ENCODE measurements around the gene ACTR2.
A peak's percentile ranks its signal among the peaks of the same experiment; 100 is the strongest.

ACTR2 gene

DNA sequence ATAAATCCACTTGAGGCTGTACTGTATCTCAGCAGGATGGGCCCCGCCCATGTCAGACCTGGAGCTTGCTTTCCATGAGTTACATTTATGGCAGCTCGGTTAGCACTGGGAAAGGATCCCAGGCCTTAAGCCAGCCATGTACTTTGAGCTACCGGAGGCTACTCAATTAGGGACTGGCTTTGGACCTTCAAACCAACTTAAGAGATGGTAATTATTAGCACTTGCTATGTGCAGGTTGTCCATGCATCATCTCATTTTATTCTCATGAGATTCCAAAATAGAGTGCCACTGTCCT lies 64.4 kb downstream of the ACTR2 start:
- TF ChIP-seq, protein P1, sequence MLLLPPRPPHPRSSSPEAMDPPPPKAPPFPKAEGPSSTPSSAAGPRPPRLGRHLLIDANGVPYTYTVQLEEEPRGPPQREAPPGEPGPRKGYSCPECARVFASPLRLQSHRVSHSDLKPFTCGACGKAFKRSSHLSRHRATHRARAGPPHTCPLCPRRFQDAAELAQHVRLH (tag by site-specific recombination; IDR thresholded peaks at IDR 0.05): no peak
- TF ChIP-seq ZBTB17 (tag by site-specific recombination; IDR thresholded peaks at IDR 0.05) (no peak), TRIM28 (IDR thresholded peaks at IDR 0.05; ENCODE audit: borderline replicate concordance, low read length) (0 out of 2 replicates have a peak, but pooled peaks have one; percentile 46)
- Histone ChIP-seq H3K9me3 (ENCODE audit: control insufficient read depth, insufficient read depth, low read depth, low read length) (no peaks in the 10 kb centered on the region), H3K36me3 (ENCODE audit: control insufficient read depth in 2 of 2, insufficient read depth in 1 of 2, low read length in 2 of 2) (no peaks in the 10 kb centered on the region), H3K4me3 (ENCODE audit: low read depth, low read length) (no peak overlapping the region), H3K4me1 (ENCODE audit: control insufficient read depth, insufficient read depth, low read length) (no peaks in the 10 kb centered on the region; the same call in 1 of the 2 replicates), H3K27ac (ENCODE audit: extremely low read depth, low read depth, low read length) (no peak overlapping the region)
- CTCF ChIA-PET: no interaction called here
- POLR2A ChIA-PET: no interaction called here

DNA sequence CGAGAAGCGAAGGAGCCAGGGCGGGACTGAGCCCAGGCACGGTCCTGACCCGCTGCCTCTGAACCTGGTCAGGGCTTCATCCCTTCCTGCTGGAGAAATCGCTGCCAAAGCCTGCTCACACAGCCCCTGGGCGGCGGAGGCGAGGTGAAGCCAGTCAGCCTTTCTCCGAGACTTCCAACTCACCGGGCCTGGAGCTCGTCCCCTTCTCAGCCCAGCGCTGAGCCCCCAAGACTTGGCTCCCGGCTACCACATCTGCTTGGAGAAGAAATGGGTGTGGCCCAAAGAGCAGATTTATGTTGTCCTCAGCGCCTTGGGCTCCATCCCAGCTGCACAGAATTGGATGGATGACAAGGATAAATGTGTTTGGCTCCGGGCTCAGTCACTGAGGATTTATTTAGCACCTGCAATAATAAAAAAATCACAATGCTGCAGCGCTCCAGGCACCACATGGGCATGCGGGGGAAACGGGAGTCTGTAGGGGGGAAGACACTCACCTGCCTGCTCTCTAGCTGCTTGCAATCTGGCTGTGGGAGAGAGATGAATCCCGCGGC lies 64.9 kb downstream of the ACTR2 start:
- H3K4me3 ChIP-seq (ENCODE audit: low read depth, low read length): no peak overlapping the region
- ChIA-PET CTCF (no interaction called here), POLR2A (no interaction called here)
- H3K9me3 ChIP-seq (ENCODE audit: control insufficient read depth, insufficient read depth, low read depth, low read length): no peaks in the 10 kb centered on the region
- H3K36me3 ChIP-seq (ENCODE audit: control insufficient read depth in 2 of 2, insufficient read depth in 1 of 2, low read length in 2 of 2): no peaks in the 10 kb centered on the region
- TF ChIP-seq, protein P2, sequence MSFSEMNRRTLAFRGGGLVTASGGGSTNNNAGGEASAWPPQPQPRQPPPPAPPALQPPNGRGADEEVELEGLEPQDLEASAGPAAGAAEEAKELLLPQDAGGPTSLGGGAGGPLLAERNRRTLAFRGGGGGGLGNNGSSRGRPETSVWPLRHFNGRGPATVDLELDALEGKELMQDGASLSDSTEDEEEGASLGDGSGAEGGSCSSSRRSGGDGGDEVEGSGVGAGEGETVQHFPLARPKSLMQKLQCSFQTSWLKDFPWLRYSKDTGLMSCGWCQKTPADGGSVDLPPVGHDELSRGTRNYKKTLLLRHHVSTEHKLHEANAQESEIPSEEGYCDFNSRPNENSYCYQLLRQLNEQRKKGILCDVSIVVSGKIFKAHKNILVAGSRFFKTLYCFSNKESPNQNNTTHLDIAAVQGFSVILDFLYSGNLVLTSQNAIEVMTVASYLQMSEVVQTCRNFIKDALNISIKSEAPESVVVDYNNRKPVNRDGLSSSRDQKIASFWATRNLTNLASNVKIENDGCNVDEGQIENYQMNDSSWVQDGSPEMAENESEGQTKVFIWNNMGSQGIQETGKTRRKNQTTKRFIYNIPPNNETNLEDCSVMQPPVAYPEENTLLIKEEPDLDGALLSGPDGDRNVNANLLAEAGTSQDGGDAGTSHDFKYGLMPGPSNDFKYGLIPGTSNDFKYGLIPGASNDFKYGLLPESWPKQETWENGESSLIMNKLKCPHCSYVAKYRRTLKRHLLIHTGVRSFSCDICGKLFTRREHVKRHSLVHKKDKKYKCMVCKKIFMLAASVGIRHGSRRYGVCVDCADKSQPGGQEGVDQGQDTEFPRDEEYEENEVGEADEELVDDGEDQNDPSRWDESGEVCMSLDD (tag by site-specific recombination; IDR thresholded peaks at IDR 0.05): no peak
- TF ChIP-seq GLIS1 (tag by site-specific recombination; IDR thresholded peaks at IDR 0.05): peak; percentile 37; the same call in 1 of the 2 replicates
- TF ChIP-seq ZNF433 (tag by site-specific recombination; IDR thresholded peaks at IDR 0.05; ENCODE audit: low read depth): no peak
- H3K27ac ChIP-seq (ENCODE audit: extremely low read depth, low read depth, low read length): no peak overlapping the region
- no peaks in the 10 kb centered on the region; the same call in 1 of the 2 replicates for H3K4me1 ChIP-seq (ENCODE audit: control insufficient read depth, insufficient read depth, low read length)

DNA sequence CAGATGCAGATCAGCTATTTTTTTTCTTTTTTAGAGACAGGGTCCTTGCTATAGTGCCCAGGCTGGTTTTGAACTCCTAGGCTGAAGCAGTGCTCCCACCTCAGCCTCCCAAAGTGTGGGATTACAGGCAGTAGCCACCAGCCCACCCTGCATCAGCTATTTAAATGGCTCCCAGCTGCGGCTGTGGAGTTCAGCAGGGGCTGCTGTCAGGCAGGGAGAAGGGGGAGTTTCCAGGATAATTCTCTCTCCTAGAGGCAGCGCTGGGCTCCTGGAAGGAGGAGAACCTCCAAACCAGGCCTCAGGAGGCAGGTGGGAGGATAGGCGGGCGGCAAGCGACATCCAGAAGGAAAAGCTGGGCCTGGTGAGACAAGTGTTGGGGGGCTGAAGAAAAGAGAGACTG lies 65.7 kb downstream of the ACTR2 start:
- ChIA-PET POLR2A (interaction anchor here (0.7 kb wide), 1 partner anchor 467 kb away, joined by 3 read pairs; no protein-coding TSS in a partner anchor), CTCF (interaction anchor here (0.6 kb wide), 1 partner anchor 1140 kb away, joined by 3 read pairs; no protein-coding TSS in a partner anchor)
- Histone ChIP-seq H3K4me1 (ENCODE audit: control insufficient read depth, insufficient read depth, low read length) (no peaks in the 10 kb centered on the region; the same call in 1 of the 2 replicates), H3K27ac (ENCODE audit: extremely low read depth, low read depth, low read length) (no peak overlapping the region), H3K36me3 (ENCODE audit: control insufficient read depth in 2 of 2, insufficient read depth in 1 of 2, low read length in 2 of 2) (no peaks in the 10 kb centered on the region), H3K9me3 (ENCODE audit: control insufficient read depth, insufficient read depth, low read depth, low read length) (no peaks in the 10 kb centered on the region), H3K4me3 (ENCODE audit: low read depth, low read length) (no peak overlapping the region)
- TF ChIP-seq, protein P3, sequence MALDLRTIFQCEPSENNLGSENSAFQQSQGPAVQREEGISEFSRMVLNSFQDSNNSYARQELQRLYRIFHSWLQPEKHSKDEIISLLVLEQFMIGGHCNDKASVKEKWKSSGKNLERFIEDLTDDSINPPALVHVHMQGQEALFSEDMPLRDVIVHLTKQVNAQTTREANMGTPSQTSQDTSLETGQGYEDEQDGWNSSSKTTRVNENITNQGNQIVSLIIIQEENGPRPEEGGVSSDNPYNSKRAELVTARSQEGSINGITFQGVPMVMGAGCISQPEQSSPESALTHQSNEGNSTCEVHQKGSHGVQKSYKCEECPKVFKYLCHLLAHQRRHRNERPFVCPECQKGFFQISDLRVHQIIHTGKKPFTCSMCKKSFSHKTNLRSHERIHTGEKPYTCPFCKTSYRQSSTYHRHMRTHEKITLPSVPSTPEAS (tag by site-specific recombination; IDR thresholded peaks at IDR 0.05): no peak
- no peak for TF ChIP-seq ZBTB49 (tag by site-specific recombination; IDR thresholded peaks at IDR 0.05; ENCODE audit: low read depth)
- TF ChIP-seq ZNF112 (tag by site-specific recombination; IDR thresholded peaks at IDR 0.05): no peak
- TF ChIP-seq ZNF366 (tag by site-specific recombination; conservative IDR thresholded peaks at IDR 0.05): no peak
- no peak for TF ChIP-seq ZNF596 (tag by site-specific recombination; IDR thresholded peaks at IDR 0.05)
- TF ChIP-seq ZNF423 (tag by site-specific recombination; IDR thresholded peaks at IDR 0.05): no peak
- TF ChIP-seq ZNF501 (tag by site-specific recombination; IDR thresholded peaks at IDR 0.05): no peak
- TF ChIP-seq HOXA7 (CRISPR knock-in tag; IDR thresholded peaks at IDR 0.05; ENCODE audit: borderline replicate concordance): no peak
- TF ChIP-seq, protein P4, sequence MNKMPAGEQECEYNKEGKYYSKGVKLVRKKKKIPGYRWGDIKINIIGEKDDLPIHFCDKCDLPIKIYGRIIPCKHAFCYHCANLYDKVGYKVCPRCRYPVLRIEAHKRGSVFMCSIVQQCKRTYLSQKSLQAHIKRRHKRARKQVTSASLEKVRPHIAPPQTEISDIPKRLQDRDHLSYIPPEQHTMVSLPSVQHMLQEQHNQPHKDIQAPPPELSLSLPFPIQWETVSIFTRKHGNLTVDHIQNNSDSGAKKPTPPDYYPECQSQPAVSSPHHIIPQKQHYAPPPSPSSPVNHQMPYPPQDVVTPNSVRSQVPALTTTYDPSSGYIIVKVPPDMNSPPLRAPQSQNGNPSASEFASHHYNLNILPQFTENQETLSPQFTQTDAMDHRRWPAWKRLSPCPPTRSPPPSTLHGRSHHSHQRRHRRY (tag by site-specific recombination; IDR thresholded peaks at IDR 0.05): no peak
- TF ChIP-seq ZNF624 (tag by site-specific recombination; IDR thresholded peaks at IDR 0.05): no peak
- TF ChIP-seq ZNF214 (tag by site-specific recombination; IDR thresholded peaks at IDR 0.05; ENCODE audit: borderline replicate concordance): no peak
- TF ChIP-seq OVOL3 (tag by site-specific recombination; IDR thresholded peaks at IDR 0.05): no peak
- TF ChIP-seq KLF7 (tag by site-specific recombination; IDR thresholded peaks at IDR 0.05; ENCODE audit: borderline replicate concordance): no peak
- no peak for TF ChIP-seq PRDM6 (tag by site-specific recombination; IDR thresholded peaks at IDR 0.05)
- TF ChIP-seq ZBTB7A (tag by site-specific recombination; IDR thresholded peaks at IDR 0.05; ENCODE audit: low read depth): no peak
- TF ChIP-seq ZNF571 (tag by site-specific recombination; IDR thresholded peaks at IDR 0.05): no peak
- TF ChIP-seq, protein P1 (tag by site-specific recombination; IDR thresholded peaks at IDR 0.05): no peak
